ENCODE measurements around the gene SIGLEC7.

- TF ChIP-seq CTCF (IDR thresholded peaks at IDR 0.05): no peak
- TF ChIP-seq POLR2A (IDR thresholded peaks at IDR 0.05): no peak
Measured at GRCh38 chr19:51097796-51098195, 44.3 kb upstream of the SIGLEC7 start.

All from suprapubic skin (tissue), 3 donors.